Activated T-helper 2 cell treated with anti-CD3 and anti-CD28 coated beads, Interferon-gamma antibody, Interleukin-2, Interleukin-4, amounts not matched to agents 10 μg/mL and 5 μg/mL and 100 μg/mL, durations not matched to agents 14 hours and 24 hours and 36 hours (primary cell): ENCODE results near the gene DBN1. TPM values are rescaled to one million over a fixed set of nuclear protein-coding genes. Genes with fewer than 3 reads are reported as not detected.

Experiments
- DNase-seq: peaks from one replicate; pipeline ENCODE4 v3.0.0; 2021; ENCODE audit warnings: low spot score
- H3K27ac Mint-ChIP-seq: one replicate; pipeline ENCODE4 v1.8.0; 2021; ENCODE audit warnings: mixed read lengths
- H3K27me3 Mint-ChIP-seq: one replicate; pipeline ENCODE4 v1.8.0; 2021; ENCODE audit warnings: low read depth, mixed read lengths
- H3K36me3 Mint-ChIP-seq: one replicate; pipeline ENCODE4 v1.8.0; 2021; ENCODE audit warnings: low read depth, mixed read lengths
- H3K4me1 Mint-ChIP-seq: one replicate; pipeline ENCODE4 v1.8.0; 2021; ENCODE audit warnings: low read depth, mixed read lengths
- H3K4me3 Mint-ChIP-seq: one replicate; pipeline ENCODE4 v1.8.0; 2021; ENCODE audit warnings: low read depth, mild to moderate bottlenecking, moderate library complexity, mixed read lengths
- H3K9me3 Mint-ChIP-seq: one replicate; pipeline ENCODE4 v1.8.0; 2021; ENCODE audit warnings: mixed read lengths
- intact Hi-C: fragments of 100-400 bp; cut with micrococcal nuclease; formaldehyde crosslinking; loops from one replicate; pipeline ENCODE4 v1.15.1; 2023
- total RNA-seq: library from RNA; stranded (reverse); gene quantifications from 2 replicates; pipeline ENCODE4 v1.2.3, GENCODE V29; 2022

DBN1 gene
- total RNA-seq, 1 donor from 2014 or later, result 32.9 TPM

GRCh38 chr5:177459819-177460628 is 13.4 kb downstream of the DBN1 start:
- intact Hi-C loops, result no loop called here
- Mint-ChIP-seq H3K4me3 (no peak overlapping the region), H3K4me1 (peaks cover 22% of the 10 kb centered on the region), H3K27me3 (no peaks in the 10 kb centered on the region), H3K36me3 (peaks cover 2% of the 10 kb centered on the region), H3K27ac (no peak overlapping the region), H3K9me3 (no peaks in the 10 kb centered on the region)
- no peak for DNase-seq

- Mint-ChIP-seq H3K27me3 (no peaks in the 10 kb centered on the region), H3K4me1 (peaks cover 22% of the 10 kb centered on the region), H3K9me3 (no peaks in the 10 kb centered on the region), H3K27ac (no peak overlapping the region), H3K36me3 (peaks cover 2% of the 10 kb centered on the region), H3K4me3 (no peak overlapping the region)
- DNase-seq, result no peak
- intact Hi-C loops, result no loop called here
These were observed 14.1 kb downstream of the DBN1 start for GRCh38 chr5:177459357-177459756.

GRCh38 chr5:177458912-177459350 is 14.5 kb downstream of the DBN1 start:
- intact Hi-C loops, result no loop called here
- Mint-ChIP-seq H3K27ac (no peak overlapping the region), H3K4me3 (no peak overlapping the region), H3K36me3 (peaks cover 2% of the 10 kb centered on the region), H3K9me3 (no peaks in the 10 kb centered on the region), H3K27me3 (peaks cover under 1% of the 10 kb centered on the region), H3K4me1 (peaks cover 23% of the 10 kb centered on the region)
- no peak for DNase-seq

- no peak for DNase-seq
- H3K4me1 Mint-ChIP-seq, result peaks cover 26% of the 10 kb centered on the region
- no peaks in the 10 kb centered on the region for H3K9me3 Mint-ChIP-seq
- no peak overlapping the region for H3K4me3 Mint-ChIP-seq
- intact Hi-C loops, result no loop called here
- peaks cover 6% of the 10 kb centered on the region for H3K27me3 Mint-ChIP-seq
- no peak overlapping the region for H3K27ac Mint-ChIP-seq
- H3K36me3 Mint-ChIP-seq, result peaks cover 2% of the 10 kb centered on the region
These were observed 15.4 kb downstream of the DBN1 start for GRCh38 chr5:177457852-177458681.

- Mint-ChIP-seq H3K4me1 (peaks cover 26% of the 10 kb centered on the region), H3K27me3 (peaks cover 8% of the 10 kb centered on the region), H3K9me3 (no peaks in the 10 kb centered on the region), H3K36me3 (peaks cover 2% of the 10 kb centered on the region), H3K27ac (no peak overlapping the region), H3K4me3 (peak overlapping the region; percentile 6)
- peak; percentile 60 for DNase-seq
- intact Hi-C loops, result loop anchor here (1.0 kb wide), 3 partner anchors 28 to 54 kb away; partner anchors contain the start of gene PDLIM7
These were observed 16.2 kb downstream of the DBN1 start for GRCh38 chr5:177456976-177457851.

- no peak for DNase-seq
- peaks cover 2% of the 10 kb centered on the region for H3K36me3 Mint-ChIP-seq
- no peak overlapping the region for H3K27ac Mint-ChIP-seq
- no peaks in the 10 kb centered on the region for H3K9me3 Mint-ChIP-seq
- H3K4me3 Mint-ChIP-seq, result no peak overlapping the region
- H3K4me1 Mint-ChIP-seq, result peaks cover 20% of the 10 kb centered on the region
- intact Hi-C loops, result loop anchor here (1.0 kb wide), 3 partner anchors 27 to 53 kb away; partner anchors contain the start of gene PDLIM7
- H3K27me3 Mint-ChIP-seq, result peaks cover 8% of the 10 kb centered on the region
These were observed 16.9 kb downstream of the DBN1 start for GRCh38 chr5:177456591-177456964.

- Mint-ChIP-seq H3K27ac (peak overlapping the region; percentile 76), H3K9me3 (no peaks in the 10 kb centered on the region), H3K27me3 (peaks cover 8% of the 10 kb centered on the region), H3K36me3 (peaks cover 2% of the 10 kb centered on the region), H3K4me1 (peaks cover 17% of the 10 kb centered on the region), H3K4me3 (peak overlapping the region; percentile 84)
- peak; percentile 82 for DNase-seq
- intact Hi-C loops, result loop anchor here (1.0 kb wide), 5 partner anchors 27 to 144 kb away; partner anchors contain the start of genes GRK6 and PDLIM7
These were observed 17.5 kb downstream of the DBN1 start for GRCh38 chr5:177455661-177456590.

- Mint-ChIP-seq H3K4me3 (peak overlapping the region; percentile 84), H3K4me1 (peaks cover 17% of the 10 kb centered on the region), H3K9me3 (no peaks in the 10 kb centered on the region), H3K36me3 (peaks cover 2% of the 10 kb centered on the region), H3K27ac (no peak overlapping the region), H3K27me3 (peaks cover 8% of the 10 kb centered on the region)
- intact Hi-C loops, result loop anchor here (1.0 kb wide), 2 partner anchors 29 to 143 kb away; partner anchors contain the start of gene GRK6
- DNase-seq, result peak; percentile 89
These were observed 18.3 kb downstream of the DBN1 start for GRCh38 chr5:177455036-177455660.

- peaks cover 17% of the 10 kb centered on the region for H3K4me1 Mint-ChIP-seq
- peak overlapping the region; percentile 84 for H3K4me3 Mint-ChIP-seq
- H3K27me3 Mint-ChIP-seq, result peaks cover 8% of the 10 kb centered on the region
- H3K9me3 Mint-ChIP-seq, result no peaks in the 10 kb centered on the region
- intact Hi-C loops, result loop anchor here (1.0 kb wide), 3 partner anchors 28 to 142 kb away; partner anchors contain the start of gene GRK6
- H3K36me3 Mint-ChIP-seq, result peaks cover 2% of the 10 kb centered on the region
- DNase-seq, result peak; percentile 89
- H3K27ac Mint-ChIP-seq, result no peak overlapping the region
These were observed 18.9 kb downstream of the DBN1 start for GRCh38 chr5:177454397-177455035.

GRCh38 chr5:177453852-177454396 is 19.5 kb downstream of the DBN1 start:
- Mint-ChIP-seq H3K4me3 (peak overlapping the region; percentile 80), H3K27me3 (peaks cover 8% of the 10 kb centered on the region), H3K4me1 (peaks cover 17% of the 10 kb centered on the region), H3K36me3 (peaks cover 2% of the 10 kb centered on the region), H3K9me3 (no peaks in the 10 kb centered on the region), H3K27ac (peak overlapping the region; percentile 82)
- no peak for DNase-seq
- intact Hi-C loops, result loop anchor here (1.0 kb wide), 1 partner anchor 64 kb away; no protein-coding TSS in a partner anchor
